Pancreas (tissue), 10 donors: Measurements from ENCODE around the gene ABCD4. TPM values are rescaled to one million over a fixed set of nuclear protein-coding genes. Genes with fewer than 3 reads are reported as not detected.

Experiments used
- ATAC-seq, 4 donors: fragments of 200-7000 bp; cut with Tn5 transposase; one replicate each; pipeline versions ENCODE4 v1.8.0 to v1.9.1; 2020; ENCODE audit warnings: mild to moderate bottlenecking in 4 of 4, moderate library complexity in 4 of 4
- DNase-seq, 6 donors: peaks; one replicate each; pipeline ENCODE4 v3.0.0-alpha.2; 2020
- FAIRE-seq: peaks from 2 replicates; lab custom pipeline; 2012; peaks lifted over from hg19 to GRCh38; lab: Jason Lieb, UNC
- H3K27ac ChIP-seq, 4 donors: fragments of 200-600 bp; sonication (generic); 1 replicate in 3 of 4; 2 replicates in 1 of 4; pipeline versions ENCODE4 v1.5.0 to v1.8.0; 2020
- H3K27me3 ChIP-seq, 4 donors: fragments of 200-600 bp; one replicate each; pipeline ENCODE4 v1.8.0; 2021
- H3K36me3 ChIP-seq, 3 donors: fragments of 200-600 bp; sonication (generic) in 1 of 3; one replicate each; pipeline versions ENCODE4 v1.5.0 to v1.8.0; 2020 to 2021
- H3K4me1 ChIP-seq, 3 donors: fragments of 200-600 bp; one replicate each; pipeline ENCODE4 v1.8.0; 2021
- H3K4me3 ChIP-seq, 4 donors: fragments of 200-600 bp; sonication (generic) in 2 of 4; one replicate each; pipeline versions ENCODE4 v1.5.0 to v1.8.0; 2020 to 2021
- H3K9me3 ChIP-seq, 4 donors: fragments of 200-600 bp; one replicate each; pipeline ENCODE4 v1.8.0; 2021
- WGBS, 2 donors: extraction: QIAGEN DNeasy Blood & Tissue Kit; methylation state at CpG; one replicate each; pipeline ENCODE4 v1.1.7; 2013; 5-methylcytosine and 5-hydroxymethylcytosine counted together
- intact Hi-C, 3 donors: fragments of 100-400 bp; cut with DNase I; formaldehyde crosslinking; loops; one replicate each; pipeline versions ENCODE4 v1.11.1 to v1.14.2; 2022
- polyA plus RNA-seq, 2 donors: library from polyadenylated mRNA; stranded (reverse); fragments of 200-250 nt; gene quantifications; one replicate each; pipeline ENCODE4 v1.2.3, GENCODE V29; 2013
- total RNA-seq, 6 donors: library from RNA; stranded (reverse); fragmentation: NEBNext Ultra II Directional in 4 of 6; extraction: Animal tissue kit (Norgen Biotek cat#: 25700) in 4 of 6; gene quantifications; one replicate each; pipeline versions ENCODE4 v1.2.1 to v1.2.4, GENCODE V29; 2021 to 2023
- TF ChIP-seq, protein P1 (sequence below), 4 donors: fragments of 200-600 bp; sonication (generic) in 3 of 4; IDR thresholded peaks; one replicate each; pipeline versions ENCODE4 v1.5.0 to v1.8.0; 2021; ENCODE audit warnings: antibody characterized with exemption in 4 of 4
- donor health status: healthy with polysubstance abuse.
- donor health status: DM: no; HTN: no; CAD: no; lungs with moderate emphysema.
- donor health status: DM: no; HTN: no; CAD: no.
- donor health status: control.
- donor health status: control.
- donor health status: Bipolar disorder and iron deficiency.
- donor health status: DM: yes; HTN: yes; CAD: no.
- donor health status: DM: no; HTN: no; CAD: no.
- donor health status: DM: no; HTN: no; CAD: no.
- donor health status: DM: yes; HTN: yes; CAD: no.

ABCD4 gene
- total and polyA plus RNA-seq, 8 donors: 15.5 to 68.1 (median 20.1) TPM

DNA sequence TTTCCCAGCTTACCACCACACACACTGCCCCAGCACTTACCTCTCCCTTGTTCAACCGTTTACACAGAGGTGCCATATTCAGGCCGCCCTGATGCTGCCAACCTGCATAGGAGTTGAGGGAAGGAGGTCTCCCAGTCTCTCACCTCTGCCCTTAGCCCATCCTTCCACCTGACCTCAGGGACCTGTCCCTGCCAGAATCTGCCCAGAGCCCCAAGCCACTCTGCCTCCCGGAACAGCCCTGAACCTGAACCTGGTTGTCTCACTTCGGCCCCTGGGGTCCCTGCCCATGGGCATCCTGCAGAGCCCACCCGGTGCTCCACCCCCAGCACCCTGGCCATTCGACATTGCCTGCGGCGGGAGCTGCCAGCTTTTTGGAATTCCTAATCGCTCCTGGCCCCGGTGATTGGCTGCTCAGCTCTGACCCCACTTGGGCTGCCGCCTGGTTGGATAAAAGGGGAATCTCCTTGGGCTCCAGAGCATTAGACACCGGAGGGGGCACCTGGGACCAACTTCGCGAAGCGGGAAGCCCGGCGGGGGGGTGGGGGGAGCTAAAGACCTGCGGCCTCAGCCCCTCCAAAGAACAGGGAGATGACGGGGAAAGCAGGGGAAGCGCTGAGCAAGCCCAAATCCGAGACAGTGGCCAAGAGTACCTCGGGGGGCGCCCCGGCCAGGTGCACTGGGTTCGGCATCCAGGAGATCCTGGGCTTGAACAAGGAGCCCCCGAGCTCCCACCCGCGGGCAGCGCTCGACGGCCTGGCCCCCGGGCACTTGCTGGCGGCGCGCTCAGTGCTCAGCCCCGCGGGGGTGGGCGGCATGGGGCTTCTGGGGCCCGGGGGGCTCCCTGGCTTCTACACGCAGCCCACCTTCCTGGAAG is 63.5 kb downstream of the ABCD4 start, which contains the start of gene VSX2:
Gene VSX2, plus strand, starts transcription at position 476 of the 874 bp plus-strand sequence. Its CDS starts 113 bp downstream, at position 589.
- FAIRE-seq: no peak
- Histone ChIP-seq H3K36me3 (no peaks in the 10 kb centered on the region), H3K4me1 (peaks cover 10 to 16% (median 15%) of the 10 kb centered on the region in 3 donors), H3K27ac (no peak within 1 kb of the TSS), H3K4me3 (peak within 1 kb of the TSS in 3 of 4 donors; percentile 12 to 33 (median 28)), H3K27me3 (peaks cover 0 to 43% (median 10%) of the 10 kb centered on the region in 4 donors), H3K9me3 (no peaks in the 10 kb centered on the region)
- DNase-seq: no peak
- no peak for ATAC-seq
- 12 to 14% methylated on average over 38 to 40 of the region's 40 CpGs for WGBS, 2 donors
- intact Hi-C loops: no loop called here
- TF ChIP-seq, protein P1, sequence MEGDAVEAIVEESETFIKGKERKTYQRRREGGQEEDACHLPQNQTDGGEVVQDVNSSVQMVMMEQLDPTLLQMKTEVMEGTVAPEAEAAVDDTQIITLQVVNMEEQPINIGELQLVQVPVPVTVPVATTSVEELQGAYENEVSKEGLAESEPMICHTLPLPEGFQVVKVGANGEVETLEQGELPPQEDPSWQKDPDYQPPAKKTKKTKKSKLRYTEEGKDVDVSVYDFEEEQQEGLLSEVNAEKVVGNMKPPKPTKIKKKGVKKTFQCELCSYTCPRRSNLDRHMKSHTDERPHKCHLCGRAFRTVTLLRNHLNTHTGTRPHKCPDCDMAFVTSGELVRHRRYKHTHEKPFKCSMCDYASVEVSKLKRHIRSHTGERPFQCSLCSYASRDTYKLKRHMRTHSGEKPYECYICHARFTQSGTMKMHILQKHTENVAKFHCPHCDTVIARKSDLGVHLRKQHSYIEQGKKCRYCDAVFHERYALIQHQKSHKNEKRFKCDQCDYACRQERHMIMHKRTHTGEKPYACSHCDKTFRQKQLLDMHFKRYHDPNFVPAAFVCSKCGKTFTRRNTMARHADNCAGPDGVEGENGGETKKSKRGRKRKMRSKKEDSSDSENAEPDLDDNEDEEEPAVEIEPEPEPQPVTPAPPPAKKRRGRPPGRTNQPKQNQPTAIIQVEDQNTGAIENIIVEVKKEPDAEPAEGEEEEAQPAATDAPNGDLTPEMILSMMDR (IDR thresholded peaks at IDR 0.05): no peak

DNA sequence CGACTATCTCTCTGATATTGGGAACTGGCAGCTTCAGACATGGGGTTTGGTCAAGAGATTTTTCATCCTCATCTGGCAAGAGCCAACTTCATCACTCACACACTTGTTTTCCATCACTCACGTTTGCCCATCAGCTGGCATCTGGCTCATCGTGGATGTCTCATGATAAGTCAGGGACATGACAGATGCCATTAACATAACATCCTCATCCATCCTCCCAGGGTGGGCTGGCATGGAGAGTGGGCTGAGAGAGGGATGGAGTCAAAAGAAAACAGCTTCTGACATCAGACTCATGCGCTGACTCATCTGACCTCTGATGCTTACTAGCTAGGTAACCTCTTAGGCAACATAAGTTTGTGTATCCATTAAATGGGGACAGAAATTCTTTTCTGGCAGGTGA is 65.3 kb downstream of the ABCD4 start:
- DNase-seq: no peak
- 76 to 81% methylated on average over 4 of the region's 4 CpGs for WGBS, 2 donors
- Histone ChIP-seq H3K9me3 (no peaks in the 10 kb centered on the region), H3K4me3 (no peak overlapping the region), H3K27ac (no peak overlapping the region), H3K36me3 (no peaks in the 10 kb centered on the region), H3K4me1 (peaks cover 10 to 16% (median 15%) of the 10 kb centered on the region in 3 donors), H3K27me3 (peaks cover 0 to 32% (median 6%) of the 10 kb centered on the region in 4 donors)
- intact Hi-C loops: no loop called here
- ATAC-seq: no peak
- TF ChIP-seq, protein P1 (IDR thresholded peaks at IDR 0.05): no peak
- no peak for FAIRE-seq

Other genes with a start within 250 kb of the ABCD4 start
- gene ALDH6A1, start 218.5 kb downstream of the ABCD4 start, total RNA-seq: 10 to 100 TPM; 11.3 to 36.1 (median 19.4) TPM
- 1 to 10 TPM; 5.6 to 6.5 TPM for gene ALDH6A1, start 218.5 kb downstream of the ABCD4 start, polyA plus RNA-seq
- 1 to 10 TPM; 1.6 to 4.3 (median 2.7) TPM for gene LIN52, start 218.0 kb downstream of the ABCD4 start, total RNA-seq
- 1 to 10 TPM; 3.8 to 4.6 TPM for gene LIN52, start 218.0 kb downstream of the ABCD4 start, polyA plus RNA-seq
- not detected for gene VSX2, start 63.5 kb downstream of the ABCD4 start, total RNA-seq
- not detected for gene VSX2, start 63.5 kb downstream of the ABCD4 start, polyA plus RNA-seq
- under 1 TPM in 2 of 6 donors, not detected in 4; 0.12 to 0.16 TPM for gene VRTN, start 45.5 kb upstream of the ABCD4 start, total RNA-seq
- gene VRTN, start 45.5 kb upstream of the ABCD4 start, polyA plus RNA-seq: under 1 TPM in 1 of 2 donors, not detected in 1; 0.05 TPM
- under 1 TPM in 2 of 6 donors, not detected in 4; 0.26 to 0.28 TPM for gene SYNDIG1L, start 123.3 kb upstream of the ABCD4 start, total RNA-seq
- 1 to 10 TPM in 1 of 2 donors, under 1 TPM in 1; 0.23 to 2.5 TPM for gene SYNDIG1L, start 123.3 kb upstream of the ABCD4 start, polyA plus RNA-seq
- 100 to 1,000 TPM in 2 of 6 donors, 10 to 100 TPM in 4; 33.6 to 137 (median 50.7) TPM for gene NPC2, start 190.4 kb upstream of the ABCD4 start, total RNA-seq
- 100 to 1,000 TPM in 1 of 2 donors, 10 to 100 TPM in 1; 58.5 to 106 TPM for gene NPC2, start 190.4 kb upstream of the ABCD4 start, polyA plus RNA-seq
- 10 to 100 TPM in 3 of 6 donors, 1 to 10 TPM in 3; 8.6 to 14.4 (median 10.0) TPM for gene ISCA2, start 190.8 kb upstream of the ABCD4 start, total RNA-seq
- gene ISCA2, start 190.8 kb upstream of the ABCD4 start, polyA plus RNA-seq: 10 to 100 TPM in 1 of 2 donors, 1 to 10 TPM in 1; 7.7 to 23.4 TPM